ENCODE results near the gene RGL1.
A peak's percentile ranks its signal among the peaks of the same experiment; 100 is the strongest.

RGL1 gene

DNA sequence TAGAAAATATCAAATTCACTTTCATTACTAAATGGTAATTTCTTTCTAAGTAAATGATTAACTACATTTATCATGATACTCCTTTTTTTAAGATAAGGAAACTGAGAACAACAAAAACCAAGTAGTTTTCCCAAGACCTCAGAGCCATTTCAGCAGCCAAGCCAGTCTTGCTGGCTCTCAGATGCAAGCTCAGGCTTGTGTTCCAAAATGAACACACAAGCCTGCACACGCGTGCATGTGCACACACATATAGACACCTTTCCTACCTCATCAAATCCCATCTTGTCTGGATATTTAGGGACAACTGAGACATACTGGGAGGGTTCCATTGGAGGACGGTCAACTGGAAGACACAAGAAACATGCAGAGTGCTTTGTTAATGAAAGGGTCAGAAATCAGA, 149.6 kb downstream of the RGL1 start:
- DNase-seq (ENCODE audit: low read depth in 3 of 3): no peak

DNA sequence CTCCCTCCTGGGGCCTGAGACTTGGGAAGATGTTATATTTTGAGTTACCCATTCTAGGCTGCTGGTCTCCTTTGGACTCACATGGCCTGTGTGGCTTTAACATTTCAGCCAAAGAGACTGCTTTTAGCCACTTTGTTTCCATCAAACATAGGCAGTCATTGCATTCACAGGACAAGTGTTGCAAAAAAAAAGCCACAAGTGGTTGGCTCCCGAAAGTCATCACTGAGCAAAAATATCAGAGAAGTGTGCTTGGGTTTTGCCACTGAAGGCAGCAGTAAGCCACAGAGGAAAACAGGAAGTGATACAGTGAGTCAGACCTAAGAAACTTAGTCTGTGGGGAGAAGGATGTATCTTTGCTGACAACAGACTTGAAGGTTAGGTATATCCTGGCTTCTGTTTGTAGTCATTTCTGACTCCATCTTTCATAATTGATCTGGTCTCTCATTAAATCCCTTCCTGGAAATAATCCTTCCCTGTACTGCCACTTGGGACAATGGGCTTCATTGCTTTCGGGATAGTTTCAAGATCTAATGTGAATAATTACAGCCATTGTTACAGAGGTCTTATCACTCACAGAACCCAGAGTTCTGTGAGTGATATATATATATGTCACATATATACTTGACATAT, 151.8 kb downstream of the RGL1 start:
- peak; percentile 13 to 30 (median 27) for DNase-seq (ENCODE audit: low read depth in 3 of 3)

GRCh38 chr1:183957216-183957830, 152.4 kb downstream of the RGL1 start:
- DNase-seq (ENCODE audit: low read depth in 3 of 3): no peak

DNA sequence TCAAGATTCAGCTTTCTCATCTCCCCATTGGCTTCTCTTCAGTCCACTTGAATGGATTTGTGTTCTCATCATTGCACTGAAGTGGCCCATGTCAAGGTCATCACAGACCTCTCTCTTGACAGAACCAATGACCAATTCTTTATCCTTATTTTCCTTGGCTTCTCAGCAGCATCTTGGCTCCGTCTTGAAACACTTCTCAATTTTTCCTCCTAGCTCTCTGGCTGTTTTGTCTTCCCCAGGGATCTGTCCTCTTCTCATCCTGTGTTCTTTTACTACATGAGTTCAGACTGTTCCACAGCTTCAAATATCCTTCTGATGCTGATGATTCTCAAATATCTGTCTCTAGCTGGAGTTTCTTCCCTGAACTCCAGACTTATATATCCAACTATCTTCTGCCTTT, 154.0 kb downstream of the RGL1 start:
- DNase-seq (ENCODE audit: low read depth in 3 of 3): no peak

GRCh38 chr1:183961132-183961531, 156.2 kb downstream of the RGL1 start:
- no peak for DNase-seq (ENCODE audit: low read depth in 3 of 3)

DNA sequence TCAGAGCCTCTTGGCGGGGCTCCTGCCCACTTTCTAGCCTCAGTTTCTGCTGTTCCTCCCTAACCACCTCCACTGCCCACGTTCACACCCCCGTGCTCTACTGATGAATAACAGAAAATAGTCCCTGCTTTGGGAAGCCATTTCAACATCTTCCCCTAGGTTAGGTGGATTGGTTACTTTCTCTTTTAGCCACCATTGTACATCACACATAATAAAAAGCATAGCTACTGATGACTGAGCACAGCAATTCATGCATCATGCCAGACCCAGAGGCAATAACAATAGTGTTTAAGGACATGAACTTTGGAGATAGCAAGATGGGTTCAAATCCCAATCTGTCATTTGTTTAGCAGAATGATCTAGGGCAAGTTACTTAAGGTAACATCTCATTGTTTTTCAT, 158.0 kb downstream of the RGL1 start:
- no peak for DNase-seq (ENCODE audit: low read depth in 3 of 3)

- no peak for DNase-seq (ENCODE audit: low read depth in 3 of 3)
Measured at GRCh38 chr1:183965726-183966125, 160.8 kb downstream of the RGL1 start.

DNA sequence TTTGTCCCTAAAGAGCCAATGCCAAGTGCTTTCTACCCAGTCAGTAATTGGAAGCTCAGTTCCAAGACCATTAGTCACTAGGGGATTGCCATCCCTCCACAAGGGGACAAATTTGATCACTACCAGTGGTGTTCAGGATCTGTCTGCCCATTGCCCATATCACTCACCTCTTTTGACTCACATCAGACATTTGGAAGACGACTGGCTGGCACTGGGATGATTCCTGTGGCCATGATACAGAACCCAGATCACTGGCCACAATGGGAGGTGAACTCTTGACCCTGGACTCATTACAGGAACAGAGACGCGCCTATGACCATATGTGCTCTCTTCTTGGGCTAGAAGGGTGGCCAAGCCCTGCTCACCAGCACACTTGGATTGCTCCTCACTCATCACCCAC, 161.6 kb downstream of the RGL1 start:
- no peak for DNase-seq (ENCODE audit: low read depth in 3 of 3)

DNA sequence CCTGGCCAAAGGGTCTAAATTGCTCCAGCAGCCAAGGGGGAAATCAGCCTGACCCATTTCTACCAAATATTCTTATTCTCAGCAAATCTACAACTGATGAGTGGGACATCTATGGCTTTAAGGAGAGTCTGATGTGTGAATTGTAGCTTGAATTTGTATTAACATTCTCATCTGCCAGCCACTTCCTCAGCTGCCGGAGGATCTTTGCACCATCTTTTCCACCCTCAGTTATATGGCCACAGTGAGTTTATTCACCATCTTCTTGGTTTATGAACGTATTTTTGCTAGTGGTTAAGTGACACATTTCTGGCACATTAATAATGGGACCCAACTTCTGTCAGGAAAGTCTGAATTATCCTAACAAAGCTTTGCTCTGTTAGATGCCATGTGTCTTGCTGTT, 163.0 kb downstream of the RGL1 start:
- DNase-seq (ENCODE audit: low read depth in 3 of 3): no peak

DNA sequence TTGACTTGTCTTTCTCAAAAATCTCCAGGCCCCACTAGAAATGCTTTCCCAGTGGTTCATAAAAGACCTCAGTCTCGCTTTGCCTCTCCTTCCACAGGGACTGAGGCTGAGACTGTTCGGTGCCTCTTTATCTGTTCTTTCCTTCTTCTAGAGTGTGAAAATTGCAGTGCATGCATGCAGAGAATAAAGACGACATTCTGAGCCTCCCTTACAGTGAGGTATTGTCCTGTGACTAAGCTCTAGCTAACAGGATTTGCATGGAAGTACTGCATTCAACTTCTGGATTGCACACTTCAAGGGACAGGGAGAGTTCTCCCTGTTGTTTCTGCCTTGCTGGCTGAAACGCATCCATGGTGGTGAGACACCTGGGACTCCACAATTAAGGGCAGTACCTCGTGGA, 163.5 kb downstream of the RGL1 start:
- DNase-seq (ENCODE audit: low read depth in 3 of 3): no peak

GRCh38 chr1:183970516-183971300, 165.8 kb downstream of the RGL1 start:
- no peak for DNase-seq (ENCODE audit: low read depth in 3 of 3)

DNA sequence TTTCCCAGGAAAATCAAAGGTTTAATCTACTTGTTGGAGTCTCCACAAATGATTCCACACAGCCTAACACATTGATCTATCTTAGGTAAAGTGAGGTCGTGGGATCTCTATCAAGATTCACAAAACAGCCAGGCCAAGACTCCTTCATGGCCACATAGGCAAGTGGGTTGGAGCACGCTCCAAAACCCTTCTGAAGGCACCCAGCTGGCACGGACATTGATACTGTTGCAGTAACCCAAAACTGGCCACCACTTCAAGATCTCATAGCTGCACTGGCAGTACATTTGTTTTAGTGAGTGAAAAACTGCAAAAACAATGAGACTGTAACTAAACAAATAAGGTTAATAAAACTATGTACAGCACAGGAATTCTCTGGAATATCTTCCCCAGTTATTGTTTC, 170.7 kb downstream of the RGL1 start:
- no peak for DNase-seq (ENCODE audit: low read depth in 3 of 3)

DNA sequence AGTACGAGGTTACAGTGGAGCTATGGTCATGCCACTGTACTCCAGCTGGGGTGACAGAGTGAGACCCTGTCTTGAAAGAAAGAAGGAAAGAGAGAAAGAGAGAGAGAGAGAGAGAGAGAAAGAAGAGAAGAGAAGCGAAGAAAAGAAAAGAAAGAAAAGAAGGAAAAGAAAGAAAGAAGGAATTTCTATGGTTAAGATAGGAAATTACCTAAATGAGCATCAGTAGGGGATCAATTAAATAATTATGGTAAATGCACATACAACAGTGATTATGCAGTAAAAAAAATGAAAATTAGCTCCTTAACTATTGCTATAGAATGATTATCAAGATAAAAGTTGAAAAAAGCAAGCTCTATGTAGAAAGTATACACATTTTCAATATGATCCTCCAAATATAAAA, 172.8 kb downstream of the RGL1 start:
- DNase-seq (ENCODE audit: low read depth in 3 of 3): no peak

Data from stimulated activated CD4-positive, alpha-beta T cell treated with anti-CD3 and anti-CD28 coated beads, TNF-alpha, amount 100 ng/mL, for 24 hours (primary cell).